Measurements from ENCODE around the gene ZNF181.
"Not testable (repeated sequence)": the region's sequence is repeated elsewhere in the genome, so short reads cannot be mapped to it uniquely, and the experiment has no call there.

The ZNF181 gene

GRCh38 chr19:34733746-34734536 lies at the start of gene ZNF181:
ZNF181 (plus strand) TSS chr19:34734243; CDS start chr19:34735038, 795 bp downstream.
- peak; percentile 95 for DNase-seq (ENCODE audit: low spot score)

- DNase-seq (ENCODE audit: low spot score): not testable (repeated sequence)
These were observed 48.8 kb upstream of the ZNF181 start for GRCh38 chr19:34685266-34685665.

- DNase-seq (ENCODE audit: low spot score): no peak
These were observed 47.6 kb upstream of the ZNF181 start for GRCh38 chr19:34686455-34686854.

GRCh38 chr19:34687348-34687747 lies 46.7 kb upstream of the ZNF181 start:
- DNase-seq (ENCODE audit: low spot score): no peak

- DNase-seq (ENCODE audit: low spot score): no peak
These were observed 45.5 kb upstream of the ZNF181 start for GRCh38 chr19:34688592-34688991.

GRCh38 chr19:34690372-34690771 lies 43.7 kb upstream of the ZNF181 start:
- no peak for DNase-seq (ENCODE audit: low spot score)

- no peak for DNase-seq (ENCODE audit: low spot score)
These were observed 41.5 kb upstream of the ZNF181 start for GRCh38 chr19:34692549-34692948.

- DNase-seq (ENCODE audit: low spot score): no peak
These were observed 26.4 kb upstream of the ZNF181 start for GRCh38 chr19:34707661-34708060.

GRCh38 chr19:34711890-34712289 lies 22.2 kb upstream of the ZNF181 start:
- no peak for DNase-seq (ENCODE audit: low spot score)

GRCh38 chr19:34712395-34713261 lies 21.4 kb upstream of the ZNF181 start:
- peak; percentile 85 for DNase-seq (ENCODE audit: low spot score)

GRCh38 chr19:34713262-34713637 lies 20.8 kb upstream of the ZNF181 start:
- no peak for DNase-seq (ENCODE audit: low spot score)

- no peak for DNase-seq (ENCODE audit: low spot score)
These were observed 18.7 kb upstream of the ZNF181 start for GRCh38 chr19:34715357-34715756.

GRCh38 chr19:34722353-34722752 lies 11.7 kb upstream of the ZNF181 start:
- DNase-seq (ENCODE audit: low spot score): no peak

GRCh38 chr19:34725400-34725799 lies 8.6 kb upstream of the ZNF181 start:
- DNase-seq (ENCODE audit: low spot score): no peak

- no peak for DNase-seq (ENCODE audit: low spot score)
These were observed 2.8 kb upstream of the ZNF181 start for GRCh38 chr19:34731019-34731829.

GRCh38 chr19:34731964-34732363 lies 2.1 kb upstream of the ZNF181 start:
- DNase-seq (ENCODE audit: low spot score): no peak

GRCh38 chr19:34732612-34733211 lies 1.3 kb upstream of the ZNF181 start:
- no peak for DNase-seq (ENCODE audit: low spot score)

- DNase-seq (ENCODE audit: low spot score): no peak
These were observed 737 bp upstream of the ZNF181 start for GRCh38 chr19:34733266-34733745.

GRCh38 chr19:34734537-34735103 lies 577 bp downstream of the ZNF181 start:
- DNase-seq (ENCODE audit: low spot score): peak; percentile 80

GRCh38 chr19:34744896-34745690 lies 11.1 kb downstream of the ZNF181 start:
- DNase-seq (ENCODE audit: low spot score): no peak

- DNase-seq (ENCODE audit: low spot score): no peak
These were observed 23.4 kb downstream of the ZNF181 start for GRCh38 chr19:34757441-34757840.
